ENCODE data around the gene NEK1. TPM values are rescaled to one million over a fixed set of nuclear protein-coding genes. Genes with fewer than 3 reads are reported as not detected.

Gene NEK1
- total and polyA plus RNA-seq, 2 of the 8 experiments (the other 6 are each of a cell fraction or from before 2014, with no cell fraction given) = 3.9 to 11.7 TPM

DNA sequence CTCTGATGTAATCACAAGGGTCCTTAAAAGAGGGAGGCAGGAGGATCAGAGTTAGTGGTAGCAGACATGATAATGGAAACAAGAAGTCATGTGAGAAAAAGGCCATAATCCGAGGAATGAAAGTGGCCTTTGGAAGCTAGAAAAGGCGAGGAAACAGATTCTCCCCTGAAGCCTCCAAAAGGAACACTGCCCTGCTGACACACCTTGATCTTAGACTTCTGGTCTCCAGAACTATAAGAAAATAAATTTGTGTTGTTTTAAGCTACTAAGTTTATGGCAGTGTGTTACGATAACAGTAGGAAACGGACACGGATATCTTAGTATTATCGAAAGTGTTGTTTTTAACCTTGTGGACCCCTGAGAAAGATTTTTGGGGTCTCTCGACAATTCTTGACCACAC lies 32.4 kb upstream of the NEK1 start:
- Histone ChIP-seq H3K9me3 (ENCODE audit: insufficient read depth in 2 of 2, low read depth in 1 of 2, low read length in 1 of 2) (no peaks in the 10 kb centered on the region), H2BK5ac (ENCODE audit: low read depth, low read length) (no peak overlapping the region), H3K36me3 (ENCODE audit: control insufficient read depth in 2 of 4, insufficient read depth in 4 of 4, low read length in 3 of 4) (peaks cover 0 to 6% (median 0%) of the 10 kb centered on the region in 4 experiments; a peak in 2 of 8 replicates), H3K79me1 (ENCODE audit: low read depth, low read length) (no peaks in the 10 kb centered on the region), H3K4me1 (replicated peaks in 1 of 4; ENCODE audit: control insufficient read depth in 3 of 4, insufficient read depth in 4 of 4, low read length in 3 of 4) (no peaks in the 10 kb centered on the region), H3K14ac (ENCODE audit: insufficient read length) (no peak overlapping the region), H2BK120ac (replicated peaks; ENCODE audit: low read depth, low read length) (no peak overlapping the region), H2BK12ac (ENCODE audit: low read depth, low read length) (no peak overlapping the region), H2AK5ac (ENCODE audit: low read depth, low read length) (no peak overlapping the region), H3K79me2 (ENCODE audit: control insufficient read depth in 1 of 2, insufficient read depth in 2 of 2, low read length in 2 of 2) (no peaks in the 10 kb centered on the region), H4K20me1 (replicated peaks in 1 of 2; ENCODE audit: control insufficient read depth in 1 of 2, insufficient read depth in 2 of 2, low read length in 2 of 2) (peaks cover 0 to 3% of the 10 kb centered on the region in 2 experiments), H3K23ac (ENCODE audit: insufficient read length) (no peak overlapping the region), H4K91ac (replicated peaks; ENCODE audit: insufficient read length, low read length) (no peak overlapping the region), H3K27ac (ENCODE audit: low read depth, low read length) (no peak overlapping the region), H4K8ac (ENCODE audit: extremely low read depth, insufficient read depth, low read length) (no peak overlapping the region), H3K4me3 (ENCODE audit: extremely low read depth in 1 of 4, insufficient read depth in 2 of 4, low read depth in 3 of 4, low read length in 4 of 4) (no peak overlapping the region), H4K5ac (ENCODE audit: insufficient read length, low read depth, low read length) (no peak overlapping the region), H3K18ac (ENCODE audit: extremely low read depth, low read length) (no peak overlapping the region), H3K4ac (replicated peaks; ENCODE audit: insufficient read length, low read depth, low read length) (no peak overlapping the region), H3K23me2 (ENCODE audit: low read depth, low read length) (no peaks in the 10 kb centered on the region), H2BK20ac (ENCODE audit: low read length) (no peak overlapping the region), H2AFZ (ENCODE audit: low read length) (no peak overlapping the region), H3K56ac (replicated peaks; ENCODE audit: insufficient read length, low read depth, low read length) (no peak overlapping the region), H3K4me2 (ENCODE audit: insufficient read depth in 1 of 2, low read depth in 2 of 2, low read length in 2 of 2) (no peak overlapping the region), H3K9ac (replicated peaks in 1 of 4; ENCODE audit: extremely low read depth in 1 of 4, low read depth in 3 of 4, low read length in 3 of 4) (no peak overlapping the region), H2BK15ac (ENCODE audit: low read length) (no peak overlapping the region), H3K27me3 (replicated peaks in 1 of 4; ENCODE audit: control insufficient read depth in 3 of 4, extremely low read depth in 1 of 4, insufficient read depth in 3 of 4, low read length in 3 of 4) (no peaks in the 10 kb centered on the region)
- no peak for DNase-seq (ENCODE audit: low read depth in 1 of 2, low spot score in 2 of 2)
- no peak for FAIRE-seq
- ChIA-PET POLR2A (ENCODE audit: partially characterized antibody) (no interaction called here), CTCF (ENCODE audit: partially characterized antibody) (interaction anchor here (0.8 to 1.0 kb wide), 2 partner anchors 25 to 31 kb away, joined by 3 read pairs; no protein-coding TSS in a partner anchor)
- WGBS, 2 experiments (ENCODE audit: extremely low coverage in 1 of 2, insufficient coverage in 1 of 2, insufficient read length in 1 of 2, insufficient replicate concordance in 2 of 2, low coverage in 1 of 2, low lambda C conversion rate in 2 of 2, missing lambda C conversion rate in 1 of 2) = 95% methylated on average over 7 of the region's 7 CpGs; no CpG with 5 or more reads in 1 of the 2 experiments
- no peak for TF ChIP-seq RNF2 (IDR thresholded peaks at IDR 0.05; ENCODE audit: borderline replicate concordance, low read depth, low read length, missing control alignments, poor library complexity, severe bottlenecking)
- TF ChIP-seq ZNF274 (IDR thresholded peaks at IDR 0.05; ENCODE audit: borderline replicate concordance, extremely low read depth, low read length) = no peak
- TF ChIP-seq HDAC2 (IDR thresholded peaks at IDR 0.05; ENCODE audit: borderline replicate concordance in 1 of 2, low read depth in 2 of 2, low read length in 2 of 2) = no peak
- no peak for TF ChIP-seq SUZ12 (IDR thresholded peaks at IDR 0.05; ENCODE audit: low read length)
- TF ChIP-seq, protein P1, sequence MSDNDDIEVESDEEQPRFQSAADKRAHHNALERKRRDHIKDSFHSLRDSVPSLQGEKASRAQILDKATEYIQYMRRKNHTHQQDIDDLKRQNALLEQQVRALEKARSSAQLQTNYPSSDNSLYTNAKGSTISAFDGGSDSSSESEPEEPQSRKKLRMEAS (IDR thresholded peaks at IDR 0.05) = no peak
- TF ChIP-seq BACH1 (IDR thresholded peaks at IDR 0.05; ENCODE audit: low read length) = no peak
- TF ChIP-seq RAD21 (IDR thresholded peaks at IDR 0.05 in 1 of 2, conservative IDR thresholded peaks at IDR 0.05 in 1 of 2; ENCODE audit: low read depth in 2 of 2, low read length in 2 of 2) = no peak
- no peak for TF ChIP-seq SIRT6 (IDR thresholded peaks at IDR 0.05; ENCODE audit: low read length)
- TF ChIP-seq, protein P2, sequence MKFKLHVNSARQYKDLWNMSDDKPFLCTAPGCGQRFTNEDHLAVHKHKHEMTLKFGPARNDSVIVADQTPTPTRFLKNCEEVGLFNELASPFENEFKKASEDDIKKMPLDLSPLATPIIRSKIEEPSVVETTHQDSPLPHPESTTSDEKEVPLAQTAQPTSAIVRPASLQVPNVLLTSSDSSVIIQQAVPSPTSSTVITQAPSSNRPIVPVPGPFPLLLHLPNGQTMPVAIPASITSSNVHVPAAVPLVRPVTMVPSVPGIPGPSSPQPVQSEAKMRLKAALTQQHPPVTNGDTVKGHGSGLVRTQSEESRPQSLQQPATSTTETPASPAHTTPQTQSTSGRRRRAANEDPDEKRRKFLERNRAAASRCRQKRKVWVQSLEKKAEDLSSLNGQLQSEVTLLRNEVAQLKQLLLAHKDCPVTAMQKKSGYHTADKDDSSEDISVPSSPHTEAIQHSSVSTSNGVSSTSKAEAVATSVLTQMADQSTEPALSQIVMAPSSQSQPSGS (IDR thresholded peaks at IDR 0.05; ENCODE audit: low read length) = no peak
- TF ChIP-seq BCL11A (IDR thresholded peaks at IDR 0.05; ENCODE audit: low read depth in 2 of 2, low read length in 2 of 2) = no peak
